GM12865 (cell line): ENCODE data around the gene KDM3B.

Source experiments
- DNase-seq: peaks from one replicate; pipeline ENCODE4 v3.0.0; 2010; ENCODE audit warnings: low read depth
- H3K4me3 ChIP-seq: 2 replicates; pipeline ENCODE4 v1.5.1; 2011; ENCODE audit warnings: mild to moderate bottlenecking, low read depth, low read length, control low read depth
- TF ChIP-seq, protein P1 (sequence below): IDR thresholded peaks from 2 replicates; pipeline ENCODE4 v1.5.1; 2011; ENCODE audit warnings: low read length, control low read depth, low read depth, inconsistent platforms; ENCODE audit not compliant: insufficient read depth; ENCODE audit errors: missing control alignments

Gene KDM3B

DNA sequence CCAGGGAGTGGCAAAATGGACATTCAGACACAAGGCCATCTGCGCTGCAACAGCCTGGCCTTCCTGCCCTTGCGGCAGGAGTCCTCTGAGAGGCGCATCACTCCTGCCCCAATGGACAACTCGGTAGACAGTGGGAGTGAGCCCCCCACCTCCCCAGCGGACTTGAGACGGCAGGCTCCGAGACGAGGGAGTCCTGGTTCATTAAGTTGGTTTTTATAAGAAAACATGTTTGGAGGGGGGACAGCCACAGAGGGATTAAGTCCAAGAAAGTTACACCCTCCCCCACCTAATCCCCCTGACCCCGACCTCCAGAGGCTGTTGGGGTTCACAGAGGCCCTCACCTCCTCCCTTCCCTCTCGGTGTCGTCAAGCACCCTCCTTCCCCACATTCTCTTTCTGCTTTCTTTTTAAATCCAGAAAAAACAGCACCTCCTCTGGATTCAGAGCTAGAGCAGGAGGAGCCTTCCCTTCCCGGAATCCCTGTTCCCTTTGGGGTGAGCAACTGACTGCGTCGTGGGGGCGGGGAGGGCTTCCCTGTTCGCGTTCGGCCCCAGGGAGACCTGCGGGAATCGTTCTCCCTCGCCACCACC is 111.0 kb downstream of the KDM3B start:
- peak; percentile 18 for DNase-seq
- TF ChIP-seq, protein P1, sequence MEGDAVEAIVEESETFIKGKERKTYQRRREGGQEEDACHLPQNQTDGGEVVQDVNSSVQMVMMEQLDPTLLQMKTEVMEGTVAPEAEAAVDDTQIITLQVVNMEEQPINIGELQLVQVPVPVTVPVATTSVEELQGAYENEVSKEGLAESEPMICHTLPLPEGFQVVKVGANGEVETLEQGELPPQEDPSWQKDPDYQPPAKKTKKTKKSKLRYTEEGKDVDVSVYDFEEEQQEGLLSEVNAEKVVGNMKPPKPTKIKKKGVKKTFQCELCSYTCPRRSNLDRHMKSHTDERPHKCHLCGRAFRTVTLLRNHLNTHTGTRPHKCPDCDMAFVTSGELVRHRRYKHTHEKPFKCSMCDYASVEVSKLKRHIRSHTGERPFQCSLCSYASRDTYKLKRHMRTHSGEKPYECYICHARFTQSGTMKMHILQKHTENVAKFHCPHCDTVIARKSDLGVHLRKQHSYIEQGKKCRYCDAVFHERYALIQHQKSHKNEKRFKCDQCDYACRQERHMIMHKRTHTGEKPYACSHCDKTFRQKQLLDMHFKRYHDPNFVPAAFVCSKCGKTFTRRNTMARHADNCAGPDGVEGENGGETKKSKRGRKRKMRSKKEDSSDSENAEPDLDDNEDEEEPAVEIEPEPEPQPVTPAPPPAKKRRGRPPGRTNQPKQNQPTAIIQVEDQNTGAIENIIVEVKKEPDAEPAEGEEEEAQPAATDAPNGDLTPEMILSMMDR: no peak
- peak overlapping the region; percentile 91 for H3K4me3 ChIP-seq

- DNase-seq: peak; percentile 98
- H3K4me3 ChIP-seq: peak overlapping the region; percentile 91
- TF ChIP-seq, protein P1: peak; percentile 81
Measured at GRCh38 chr5:138464008-138464387, 111.5 kb downstream of the KDM3B start.

DNA sequence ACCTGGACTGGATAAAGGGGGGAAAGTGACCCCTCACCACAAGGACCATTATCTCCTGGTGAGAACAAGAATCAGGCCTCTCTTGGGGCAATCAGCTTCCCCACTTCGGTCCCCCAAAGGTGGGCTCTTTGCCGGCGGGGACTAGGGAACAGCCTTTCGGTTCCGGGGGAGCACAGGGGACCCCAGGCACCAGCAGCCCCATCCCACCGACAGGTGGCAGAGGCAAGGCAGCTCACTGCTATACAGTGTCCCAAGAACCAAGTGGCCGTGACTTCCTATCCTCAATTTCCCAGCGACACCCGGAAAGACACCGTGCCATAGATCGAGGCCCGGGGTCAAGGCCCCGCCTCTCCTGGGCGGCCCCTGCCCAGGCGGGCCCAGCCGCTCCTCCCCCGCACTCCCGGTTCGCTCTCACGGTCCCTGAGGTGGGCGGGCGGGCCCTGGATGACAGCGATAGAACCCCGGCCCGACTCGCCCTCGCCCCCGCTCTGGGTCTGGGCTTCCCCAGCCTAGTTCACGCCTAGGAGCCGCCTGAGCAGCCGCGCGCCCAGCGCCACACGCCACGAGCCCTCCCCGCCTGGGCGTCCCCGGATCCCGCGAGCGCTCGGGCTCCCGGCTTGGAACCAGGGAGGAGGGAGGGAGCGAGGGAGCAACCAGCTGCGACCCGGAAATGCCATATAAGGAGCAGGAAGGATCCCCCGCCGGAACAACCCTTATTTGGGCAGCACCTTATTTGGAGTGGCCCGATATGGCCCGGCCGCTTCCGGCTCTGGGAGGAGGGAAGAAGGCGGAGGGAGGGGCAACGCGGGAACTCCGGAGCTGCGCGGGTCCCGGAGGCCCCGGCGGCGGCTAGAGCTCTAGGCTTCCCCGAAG is 112.1 kb downstream of the KDM3B start:
- peak; percentile 99 for DNase-seq
- TF ChIP-seq, protein P1: no peak
- H3K4me3 ChIP-seq: peak overlapping the region; percentile 91

GRCh38 chr5:138465261-138466124 is 113.0 kb downstream of the KDM3B start, which contains the start of gene EGR1:
Gene EGR1 (plus strand): TSS chr5:138465479. CDS start chr5:138465762, 283 bp downstream.
- H3K4me3 ChIP-seq: peak within 1 kb of the TSS; percentile 91
- TF ChIP-seq, protein P1: no peak
- peak; percentile 94 for DNase-seq

- peak overlapping the region; percentile 52 for H3K4me3 ChIP-seq
- peak; percentile 12 for DNase-seq
- TF ChIP-seq, protein P1: no peak
Measured at GRCh38 chr5:138466125-138466899, 113.8 kb downstream of the KDM3B start.
